ENCODE data around the gene C3.
A peak's percentile ranks its signal among the peaks of the same experiment; 100 is the strongest.

- TF ChIP-seq POLR2AphosphoS5 (IDR thresholded peaks at IDR 0.05) (no peak), POLR2A (IDR thresholded peaks at IDR 0.05; ENCODE audit: low read depth) (no peak), EP300 (IDR thresholded peaks at IDR 0.05) (no peak)
- TF ChIP-seq, protein P1, sequence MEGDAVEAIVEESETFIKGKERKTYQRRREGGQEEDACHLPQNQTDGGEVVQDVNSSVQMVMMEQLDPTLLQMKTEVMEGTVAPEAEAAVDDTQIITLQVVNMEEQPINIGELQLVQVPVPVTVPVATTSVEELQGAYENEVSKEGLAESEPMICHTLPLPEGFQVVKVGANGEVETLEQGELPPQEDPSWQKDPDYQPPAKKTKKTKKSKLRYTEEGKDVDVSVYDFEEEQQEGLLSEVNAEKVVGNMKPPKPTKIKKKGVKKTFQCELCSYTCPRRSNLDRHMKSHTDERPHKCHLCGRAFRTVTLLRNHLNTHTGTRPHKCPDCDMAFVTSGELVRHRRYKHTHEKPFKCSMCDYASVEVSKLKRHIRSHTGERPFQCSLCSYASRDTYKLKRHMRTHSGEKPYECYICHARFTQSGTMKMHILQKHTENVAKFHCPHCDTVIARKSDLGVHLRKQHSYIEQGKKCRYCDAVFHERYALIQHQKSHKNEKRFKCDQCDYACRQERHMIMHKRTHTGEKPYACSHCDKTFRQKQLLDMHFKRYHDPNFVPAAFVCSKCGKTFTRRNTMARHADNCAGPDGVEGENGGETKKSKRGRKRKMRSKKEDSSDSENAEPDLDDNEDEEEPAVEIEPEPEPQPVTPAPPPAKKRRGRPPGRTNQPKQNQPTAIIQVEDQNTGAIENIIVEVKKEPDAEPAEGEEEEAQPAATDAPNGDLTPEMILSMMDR (IDR thresholded peaks at IDR 0.05) = peak in 1 of 3 experiments; percentile 6
Observed at GRCh38 chr19:6738787-6739389, 18.4 kb upstream of the C3 start.

Data from esophagus muscularis mucosa (tissue), 4 donors.